Activated CD4-positive, alpha-beta T cell treated with anti-CD3 and anti-CD28 coated beads, Interleukin-2, amount 10 ng/mL, durations not matched to agents 7 days and 5 days (primary cell): ENCODE data around the gene PRPSAP2. TPM values are rescaled to one million over a fixed set of nuclear protein-coding genes. Genes with fewer than 3 reads are reported as not detected.
"Not testable (repeated sequence)": the region's sequence is repeated elsewhere in the genome, so short reads cannot be mapped to it uniquely, and the experiment has no call there.

Source experiments
- CTCF ChIA-PET: fragments of 350-600 bp; sonication (Branson Sonifier 250); formaldehyde crosslinking; loops from one replicate; lab custom pipeline; 2021; ENCODE audit warnings: antibody characterized with exemption; lab: Charles Lee
- POLR2A ChIA-PET: fragments of 350-600 bp; sonication (Branson Sonifier 250); formaldehyde crosslinking; loops from one replicate; lab custom pipeline; 2021; ENCODE audit warnings: antibody characterized with exemption; lab: Charles Lee
- DNase-seq: peaks from one replicate; pipeline ENCODE4 v3.0.0-alpha.2; 2020
- H3K27ac Mint-ChIP-seq: one replicate; pipeline ENCODE4 v1.8.0; 2021; ENCODE audit warnings: mild to moderate bottlenecking, moderate library complexity, mixed read lengths
- H3K27me3 Mint-ChIP-seq: one replicate; pipeline ENCODE4 v1.8.0; 2021; ENCODE audit warnings: mixed read lengths
- H3K36me3 Mint-ChIP-seq: one replicate; pipeline ENCODE4 v1.8.0; 2021; ENCODE audit warnings: low read depth, mixed read lengths
- H3K4me1 Mint-ChIP-seq: one replicate; pipeline ENCODE4 v1.8.0; 2021; ENCODE audit warnings: mixed read lengths
- H3K4me3 Mint-ChIP-seq: one replicate; pipeline ENCODE4 v1.8.0; 2021; ENCODE audit warnings: mild to moderate bottlenecking, moderate library complexity, mixed read lengths
- H3K9me3 Mint-ChIP-seq: one replicate; pipeline ENCODE4 v1.8.0; 2021; ENCODE audit warnings: mixed read lengths
- total RNA-seq, 2 experiments: library from RNA; stranded (reverse); gene quantifications; one replicate each; pipeline ENCODE4 v1.2.3, GENCODE V29; 2021

The PRPSAP2 gene
- total RNA-seq, 2 experiments from 2014 or later = 47.2 to 49.0 TPM

DNA sequence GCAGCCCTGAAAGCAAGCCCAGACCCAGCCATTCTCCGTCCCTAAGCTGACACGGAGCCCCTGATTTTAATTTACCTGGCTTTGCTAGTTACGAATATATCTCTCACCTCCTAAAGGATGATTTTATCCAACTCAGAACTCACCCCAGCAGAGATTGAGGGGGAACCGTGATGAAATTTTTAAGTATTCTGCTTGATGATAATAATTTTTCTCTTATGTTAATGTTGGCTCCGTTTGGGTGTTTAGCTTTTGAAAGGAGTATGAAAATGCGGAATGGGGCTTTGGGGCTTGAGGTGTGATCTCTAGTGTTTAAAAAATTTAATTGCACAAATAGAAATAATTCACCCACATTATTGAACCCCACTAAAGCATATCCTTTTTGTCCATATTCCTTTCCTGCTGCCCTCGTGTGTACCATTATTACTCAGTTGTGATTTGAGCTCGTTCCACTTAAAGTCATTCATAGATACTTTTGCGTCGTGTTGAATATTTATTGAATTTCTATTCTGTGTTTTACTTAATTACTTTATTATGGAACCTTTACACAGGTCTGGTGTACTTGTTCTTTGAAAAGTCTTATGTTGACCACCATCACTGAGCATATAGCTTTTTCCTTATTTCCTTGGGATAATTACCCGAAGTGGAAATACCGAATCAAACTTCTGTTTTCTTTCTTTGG is 775 bp downstream of the PRPSAP2 start:
- Mint-ChIP-seq H3K36me3 (peaks cover 8% of the 10 kb centered on the region), H3K27me3 (no peaks in the 10 kb centered on the region), H3K9me3 (no peaks in the 10 kb centered on the region), H3K4me3 (peak overlapping the region; percentile 89), H3K4me1 (peaks cover 61% of the 10 kb centered on the region), H3K27ac (peak overlapping the region; percentile 93)
- no peak for DNase-seq
- POLR2A ChIA-PET = interaction anchor here (1.5 kb wide), 1 partner anchor 74 kb away, joined by 4 read pairs; no protein-coding TSS in a partner anchor
- CTCF ChIA-PET = interaction anchor here (0.5 to 2.4 kb wide), 5 partner anchors 9 to 102 kb away, joined by 3 to 7 read pairs (median 3); no protein-coding TSS in a partner anchor

DNA sequence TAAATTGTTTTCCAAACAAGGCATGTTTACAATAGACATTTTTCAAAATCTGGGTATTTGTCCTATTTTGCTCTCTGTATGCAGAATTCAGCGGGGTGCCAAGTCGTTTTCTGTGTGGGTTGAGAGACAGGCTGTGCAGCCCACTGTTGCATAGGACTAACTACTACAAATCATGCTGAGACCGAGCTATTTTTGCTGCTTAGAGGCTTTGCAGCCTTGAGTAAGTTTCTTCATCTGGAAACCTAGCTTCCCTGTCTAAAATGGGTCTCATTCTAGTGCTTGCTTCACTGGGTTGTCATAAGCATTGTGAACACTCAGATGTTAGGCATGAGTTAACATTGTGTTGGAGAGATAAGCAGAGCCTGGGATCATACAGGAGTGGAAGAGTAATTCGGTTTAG is 1.3 kb downstream of the PRPSAP2 start:
- Mint-ChIP-seq H3K9me3 (no peaks in the 10 kb centered on the region), H3K27ac (peak overlapping the region; percentile 93), H3K27me3 (no peaks in the 10 kb centered on the region), H3K4me3 (peak overlapping the region; percentile 89), H3K4me1 (peaks cover 61% of the 10 kb centered on the region), H3K36me3 (peaks cover 8% of the 10 kb centered on the region)
- ChIA-PET CTCF (interaction anchor here (0.6 to 2.4 kb wide), 4 partner anchors 10 to 78 kb away, joined by 3 to 7 read pairs (median 4); no protein-coding TSS in a partner anchor), POLR2A (interaction anchor here (1.5 kb wide), 1 partner anchor 73 kb away, joined by 4 read pairs; no protein-coding TSS in a partner anchor)
- no peak for DNase-seq

DNA sequence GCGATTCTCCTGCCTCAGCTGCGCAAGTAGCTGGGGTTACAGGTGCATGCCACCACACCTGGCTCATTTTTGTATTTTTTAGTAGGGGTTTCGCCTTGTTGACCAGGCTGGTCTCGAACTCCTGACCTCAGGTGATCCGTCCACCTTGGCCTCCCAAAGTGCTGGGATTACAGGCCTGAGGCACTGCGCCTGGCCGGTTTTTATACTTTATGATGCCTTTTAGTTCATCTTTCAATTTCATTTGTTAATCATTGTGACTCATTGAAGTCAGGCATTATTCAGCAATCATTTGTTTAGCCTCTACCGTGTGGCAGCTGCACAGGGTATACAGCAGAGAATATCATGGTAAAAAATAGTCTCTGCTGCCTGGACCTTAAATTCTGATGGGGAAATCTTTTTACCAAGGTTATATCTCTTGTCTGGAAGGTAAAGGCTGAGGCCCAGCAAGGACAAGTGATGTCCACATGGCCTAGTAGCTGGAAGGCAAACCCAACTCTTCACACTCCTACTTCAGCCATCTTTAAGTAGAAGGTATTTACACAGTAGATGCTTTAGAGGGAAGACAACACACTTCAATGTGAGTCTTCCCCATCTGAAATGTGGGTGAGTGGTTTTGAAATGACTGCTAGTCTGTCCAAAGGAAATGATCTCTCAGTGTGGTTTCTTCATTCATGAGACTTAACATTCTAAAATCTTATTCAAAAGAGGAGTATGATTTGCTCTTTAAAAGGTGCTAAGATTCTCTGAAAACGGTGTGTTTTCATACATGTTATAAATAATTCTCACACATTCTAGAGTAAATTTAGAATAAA is 2.4 kb downstream of the PRPSAP2 start:
- peak overlapping the region; percentile 82 for H3K27ac Mint-ChIP-seq
- H3K4me1 Mint-ChIP-seq = peaks cover 55% of the 10 kb centered on the region
- peak; percentile 37 for DNase-seq
- H3K36me3 Mint-ChIP-seq = peaks cover 8% of the 10 kb centered on the region
- CTCF ChIA-PET = interaction anchor here (0.6 to 1.4 kb wide), 3 partner anchors 13 to 101 kb away, joined by 3 to 5 read pairs (median 4); no protein-coding TSS in a partner anchor
- H3K4me3 Mint-ChIP-seq = peak overlapping the region; percentile 45
- POLR2A ChIA-PET = interaction anchor here (0.7 to 1.5 kb wide), 3 partner anchors 44 to 112 kb away, joined by 3 to 8 read pairs (median 4); no protein-coding TSS in a partner anchor
- no peaks in the 10 kb centered on the region for H3K27me3 Mint-ChIP-seq
- no peaks in the 10 kb centered on the region for H3K9me3 Mint-ChIP-seq

DNA sequence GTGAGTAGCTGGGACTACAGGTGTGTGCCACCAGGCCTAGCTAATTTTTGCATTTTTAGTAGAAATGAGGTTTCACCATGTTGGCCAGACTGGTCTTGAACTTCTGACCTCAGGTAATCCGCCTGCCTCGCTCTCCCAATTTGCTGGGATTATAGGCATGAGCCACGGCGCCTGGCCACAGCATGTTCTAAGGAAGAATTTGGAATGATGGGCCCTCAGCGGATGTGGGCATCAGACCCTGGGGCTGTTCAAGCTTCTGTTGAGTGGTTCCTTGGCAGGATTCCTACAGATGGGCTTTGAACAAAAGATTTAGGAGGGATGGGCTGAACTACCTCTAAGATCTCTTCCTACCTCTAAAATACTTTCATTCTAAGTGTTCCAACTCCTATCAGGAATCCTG is 4.1 kb downstream of the PRPSAP2 start:
- Mint-ChIP-seq H3K9me3 (no peaks in the 10 kb centered on the region), H3K4me3 (no peak overlapping the region), H3K4me1 (peaks cover 44% of the 10 kb centered on the region), H3K36me3 (peaks cover 12% of the 10 kb centered on the region), H3K27ac (no peak overlapping the region), H3K27me3 (no peaks in the 10 kb centered on the region)
- CTCF ChIA-PET = interaction anchor here (1.9 kb wide), 1 partner anchor 99 kb away, joined by 5 read pairs; no protein-coding TSS in a partner anchor
- no peak for DNase-seq
- POLR2A ChIA-PET = no interaction called here

DNA sequence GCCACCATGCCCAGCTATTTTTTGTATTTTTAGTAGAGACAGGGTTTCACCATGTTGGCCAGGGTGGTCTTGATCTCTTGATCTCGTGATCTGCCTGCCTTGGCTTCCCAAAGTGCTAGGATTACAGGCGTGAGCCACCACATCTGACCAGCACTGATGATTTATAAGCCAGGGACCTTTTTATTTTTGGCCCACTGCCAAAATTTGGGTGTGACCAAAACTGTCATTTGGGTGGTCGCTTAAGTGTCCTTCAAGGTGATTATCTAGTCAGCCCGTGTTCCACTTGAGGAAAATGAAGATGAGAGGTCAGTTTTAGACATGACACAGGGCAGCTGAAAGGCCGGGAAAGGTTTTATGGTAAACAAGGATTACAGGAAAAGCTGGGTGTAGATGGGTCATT is 7.1 kb downstream of the PRPSAP2 start:
- H3K27me3 Mint-ChIP-seq, H3K27ac Mint-ChIP-seq, H3K9me3 Mint-ChIP-seq, POLR2A ChIA-PET, H3K4me3 Mint-ChIP-seq, DNase-seq: not testable (repeated sequence)
- CTCF ChIA-PET = interaction anchor here (0.9 to 3.0 kb wide), 3 partner anchors 8 to 96 kb away, joined by 5 to 8 read pairs (median 6); no protein-coding TSS in a partner anchor
- Mint-ChIP-seq H3K4me1 (peaks cover 32% of the 10 kb centered on the region), H3K36me3 (peaks cover 18% of the 10 kb centered on the region)

DNA sequence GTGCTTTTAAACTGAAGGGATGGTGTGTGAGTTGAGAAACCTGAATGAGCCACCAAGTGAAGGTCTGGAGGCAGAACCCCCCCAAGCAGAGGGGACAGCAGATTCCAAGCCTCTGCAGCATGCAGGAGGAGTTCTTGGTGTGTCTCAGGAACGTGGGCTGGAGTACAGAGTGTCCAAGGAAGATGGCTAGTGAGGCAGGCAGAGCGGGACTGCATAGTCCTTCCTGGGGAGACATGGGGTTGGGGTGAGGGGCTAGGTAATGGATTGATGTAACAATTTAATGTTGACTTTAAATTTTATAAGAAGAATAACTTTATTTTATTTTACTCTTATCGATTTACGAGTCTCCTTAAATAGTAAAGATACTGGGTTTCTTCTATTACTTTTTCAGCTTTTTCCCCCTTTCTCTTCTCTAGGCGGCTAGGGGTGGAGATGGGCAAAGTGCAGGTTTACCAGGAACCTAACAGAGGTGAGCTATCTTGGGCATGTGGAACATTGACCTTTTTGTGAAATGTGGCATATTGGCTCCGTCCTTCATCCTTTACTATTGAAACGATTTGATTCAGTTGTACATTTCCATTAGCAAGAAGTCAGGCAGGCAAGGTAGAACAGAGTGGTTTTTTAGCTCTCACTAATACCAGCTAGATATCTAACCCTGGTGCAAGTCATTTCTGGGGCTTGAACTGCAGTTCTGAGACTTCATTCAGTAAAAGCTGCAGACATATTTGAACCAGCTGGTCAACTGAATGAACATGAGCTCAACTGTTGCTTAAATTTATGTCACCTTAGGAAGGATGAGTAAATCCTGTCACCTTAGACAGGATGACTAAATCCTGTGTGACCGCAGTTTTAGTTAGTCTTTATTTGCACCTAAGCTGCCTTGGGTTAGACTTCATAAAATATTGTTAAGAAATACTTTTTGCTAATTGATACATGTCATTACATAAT is 9.2 kb downstream of the PRPSAP2 start:
- H3K27me3 Mint-ChIP-seq = no peaks in the 10 kb centered on the region
- H3K36me3 Mint-ChIP-seq = peaks cover 21% of the 10 kb centered on the region
- no peak overlapping the region for H3K27ac Mint-ChIP-seq
- peaks cover 14% of the 10 kb centered on the region for H3K4me1 Mint-ChIP-seq
- no peaks in the 10 kb centered on the region for H3K9me3 Mint-ChIP-seq
- ChIA-PET CTCF (interaction anchor here (0.9 to 1.2 kb wide), 2 partner anchors 9 to 118 kb away, joined by 3 to 4 read pairs; partner anchors contain the start of gene PRPSAP2), POLR2A (no interaction called here)
- H3K4me3 Mint-ChIP-seq = no peak overlapping the region
- DNase-seq = no peak

DNA sequence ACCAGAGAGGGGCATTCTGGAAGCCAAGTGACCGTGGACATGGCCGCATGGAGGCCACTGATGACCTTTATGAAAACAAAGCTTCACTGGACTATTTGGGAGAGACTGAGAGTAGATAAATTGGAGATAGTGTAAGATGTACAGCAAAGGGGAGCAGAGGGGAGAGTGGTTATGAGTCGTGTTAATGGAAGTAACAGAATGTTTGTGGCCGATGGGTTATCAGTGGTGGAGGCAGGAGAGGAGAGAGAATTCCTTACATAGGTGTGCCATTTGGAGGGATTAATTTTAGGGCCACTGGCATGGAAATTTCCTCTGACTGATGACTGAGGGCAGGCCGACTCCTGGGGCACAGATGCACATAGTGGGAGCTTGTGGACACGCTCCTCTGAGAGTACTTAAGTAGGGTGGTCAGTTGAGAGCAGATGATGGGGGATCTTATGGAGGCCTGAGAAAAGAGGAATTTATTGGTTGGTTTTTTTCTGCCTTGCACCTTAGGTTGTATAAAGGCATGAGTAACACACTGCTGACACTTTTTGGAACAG is 19.2 kb downstream of the PRPSAP2 start:
- Mint-ChIP-seq H3K4me1 (peaks cover 4% of the 10 kb centered on the region), H3K36me3 (peaks cover 50% of the 10 kb centered on the region), H3K9me3 (no peaks in the 10 kb centered on the region), H3K4me3 (no peak overlapping the region), H3K27ac (no peak overlapping the region), H3K27me3 (no peaks in the 10 kb centered on the region)
- POLR2A ChIA-PET = no interaction called here
- DNase-seq = no peak
- CTCF ChIA-PET = interaction anchor here (1.0 kb wide), 1 partner anchor 24 kb away, joined by 3 read pairs; no protein-coding TSS in a partner anchor

DNA sequence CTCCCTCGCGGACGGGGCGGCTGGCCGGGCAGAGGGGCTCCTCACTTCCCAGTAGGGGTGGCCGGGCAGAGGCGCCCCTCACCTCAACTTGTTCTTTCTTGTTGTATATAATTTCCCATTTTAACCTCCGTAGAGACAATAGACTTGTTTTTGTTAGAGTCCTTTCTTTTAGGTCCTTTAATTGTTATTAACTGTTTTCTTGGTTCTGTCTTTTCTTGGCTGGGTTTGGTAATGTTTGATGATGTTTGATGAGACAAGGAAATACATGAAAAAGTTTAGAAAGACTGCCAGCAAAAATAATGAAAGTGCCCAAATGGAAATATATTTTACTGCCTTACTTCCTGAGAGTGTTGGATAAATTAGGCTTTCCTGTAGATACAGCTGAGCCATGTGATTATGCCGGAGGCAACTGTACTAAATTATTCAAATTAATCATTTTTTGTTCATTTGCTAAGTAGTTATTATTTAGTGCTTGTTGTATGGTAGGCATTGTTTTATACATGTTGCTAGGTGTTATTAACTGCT is 30.9 kb downstream of the PRPSAP2 start:
- H3K4me3 Mint-ChIP-seq = no peak overlapping the region
- no peaks in the 10 kb centered on the region for H3K4me1 Mint-ChIP-seq
- H3K36me3 Mint-ChIP-seq = peaks cover 47% of the 10 kb centered on the region

DNA sequence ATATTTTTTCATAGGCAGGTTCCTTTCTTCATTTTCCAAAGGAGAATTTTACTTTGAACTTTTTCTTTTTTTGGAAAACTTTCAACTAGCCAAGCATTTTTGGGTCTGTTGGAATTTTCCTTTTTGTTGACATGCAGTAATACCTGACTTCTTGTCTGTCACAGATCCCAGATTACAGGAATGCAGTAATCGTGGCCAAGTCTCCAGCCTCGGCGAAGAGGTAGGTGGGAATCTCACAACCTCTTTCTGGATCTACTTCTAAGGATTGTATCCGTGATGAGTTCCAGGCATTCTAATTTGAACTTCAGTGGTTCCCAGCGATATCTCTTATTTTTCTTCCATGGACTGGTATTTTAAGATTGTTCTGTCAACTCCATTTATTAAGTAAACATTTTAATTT is 31.7 kb downstream of the PRPSAP2 start:
- no peak for DNase-seq
- POLR2A ChIA-PET = no interaction called here
- Mint-ChIP-seq H3K36me3 (peaks cover 47% of the 10 kb centered on the region), H3K4me3 (no peak overlapping the region), H3K9me3 (no peaks in the 10 kb centered on the region), H3K27ac (no peak overlapping the region), H3K27me3 (no peaks in the 10 kb centered on the region), H3K4me1 (no peaks in the 10 kb centered on the region)
- CTCF ChIA-PET = no interaction called here

More for the DNA sequence above, 30.9 kb downstream of the PRPSAP2 start:
- no peaks in the 10 kb centered on the region for H3K9me3 Mint-ChIP-seq
- H3K27me3 Mint-ChIP-seq = no peaks in the 10 kb centered on the region
- no peak overlapping the region for H3K27ac Mint-ChIP-seq
- CTCF ChIA-PET = no interaction called here
- POLR2A ChIA-PET = no interaction called here
- no peak for DNase-seq

DNA sequence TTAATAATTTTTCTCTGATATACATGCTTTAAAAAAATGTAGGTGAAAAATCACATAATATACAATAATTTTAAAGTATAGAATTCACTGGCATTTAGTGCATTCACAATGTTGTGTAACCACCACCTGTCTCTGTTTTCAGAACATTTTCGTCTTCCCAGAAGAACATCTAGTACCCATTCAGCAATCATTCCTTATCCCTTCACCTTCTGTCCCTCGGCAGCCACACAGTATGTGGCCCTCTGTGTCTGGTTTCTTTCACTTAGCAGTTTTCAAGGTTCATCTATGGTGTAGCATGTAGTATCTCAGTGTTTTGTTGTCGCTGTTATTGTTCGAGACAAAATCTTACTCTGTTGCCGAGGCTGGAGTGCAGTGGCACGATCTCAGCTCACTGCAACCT is 33.6 kb downstream of the PRPSAP2 start:
- no peak overlapping the region for H3K4me3 Mint-ChIP-seq
- POLR2A ChIA-PET = no interaction called here

DNA sequence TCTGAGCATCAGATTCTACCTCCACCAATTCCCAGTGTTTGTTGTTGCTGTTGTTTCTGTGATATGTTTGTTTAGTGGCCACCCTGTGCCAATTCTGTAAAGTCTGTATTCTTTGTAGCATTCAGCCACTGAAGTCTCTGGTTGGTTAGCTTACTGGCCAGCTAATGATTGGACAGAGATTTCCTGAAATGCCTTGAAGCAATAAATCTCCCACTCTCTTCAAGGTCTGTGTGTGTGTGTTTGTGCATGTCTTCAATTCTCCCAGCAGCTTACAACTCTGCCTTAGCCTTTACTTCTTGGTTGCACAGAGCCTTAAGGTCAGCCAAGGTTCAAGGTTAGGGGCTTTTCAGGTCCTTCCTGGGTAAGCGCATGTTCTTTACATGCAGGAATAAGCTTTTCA is 38.2 kb downstream of the PRPSAP2 start:
- Mint-ChIP-seq H3K27ac (no peak overlapping the region), H3K36me3 (peaks cover 62% of the 10 kb centered on the region)

More for the DNA sequence above, 33.6 kb downstream of the PRPSAP2 start:
- H3K27me3 Mint-ChIP-seq = no peaks in the 10 kb centered on the region
- DNase-seq = no peak
- H3K4me1 Mint-ChIP-seq = peaks cover 4% of the 10 kb centered on the region
- H3K36me3 Mint-ChIP-seq = peaks cover 49% of the 10 kb centered on the region
- H3K27ac Mint-ChIP-seq = no peak overlapping the region
- H3K9me3 Mint-ChIP-seq = no peaks in the 10 kb centered on the region
- CTCF ChIA-PET = no interaction called here

More for the DNA sequence above, 38.2 kb downstream of the PRPSAP2 start:
- Mint-ChIP-seq H3K9me3 (no peaks in the 10 kb centered on the region), H3K4me3 (no peak overlapping the region), H3K27me3 (no peaks in the 10 kb centered on the region), H3K4me1 (peaks cover 22% of the 10 kb centered on the region)
- ChIA-PET CTCF (interaction anchor here (0.6 to 2.3 kb wide), 4 partner anchors 10 to 65 kb away, joined by 3 to 7 read pairs (median 4); no protein-coding TSS in a partner anchor), POLR2A (no interaction called here)
- DNase-seq = no peak
